ENCODE data around the gene HSPG2.

Gene HSPG2

GRCh38 chr1:21839337-21840037 is 97.6 kb downstream of the HSPG2 start:
- H3K36me3 ChIP-seq (ENCODE audit: control insufficient read depth, insufficient read depth, low read length), result no peaks in the 10 kb centered on the region

GRCh38 chr1:21838359-21839157 is 98.6 kb downstream of the HSPG2 start:
- H3K9me3 ChIP-seq (ENCODE audit: control insufficient read depth, low read length), result no peaks in the 10 kb centered on the region
- H3K27me3 ChIP-seq (ENCODE audit: control insufficient read depth, insufficient read depth, low read length), result no peaks in the 10 kb centered on the region
- TF ChIP-seq CTCF (IDR thresholded peaks at IDR 0.05), result no peak
- no peak overlapping the region for H2AFZ ChIP-seq
- no peak overlapping the region for H3K9ac ChIP-seq
- H3K4me3 ChIP-seq (ENCODE audit: low read depth, low read length), result no peak overlapping the region
- H3K27ac ChIP-seq, result no peak overlapping the region
- H3K36me3 ChIP-seq (ENCODE audit: control insufficient read depth, insufficient read depth, low read length), result no peaks in the 10 kb centered on the region
- H3K4me2 ChIP-seq (ENCODE audit: low read length), result no peak overlapping the region
- no peaks in the 10 kb centered on the region for H3K79me2 ChIP-seq
- H3K4me1 ChIP-seq, result no peaks in the 10 kb centered on the region

More at GRCh38 chr1:21839337-21840037, 97.6 kb downstream of the HSPG2 start:
- TF ChIP-seq CTCF (IDR thresholded peaks at IDR 0.05), result no peak
- H3K27me3 ChIP-seq (ENCODE audit: control insufficient read depth, insufficient read depth, low read length), result no peaks in the 10 kb centered on the region
- no peaks in the 10 kb centered on the region for H3K9me3 ChIP-seq (ENCODE audit: control insufficient read depth, low read length)
- H3K4me2 ChIP-seq (ENCODE audit: low read length), result no peak overlapping the region
- no peak overlapping the region for H3K27ac ChIP-seq
- no peaks in the 10 kb centered on the region for H3K79me2 ChIP-seq
- no peak overlapping the region for H2AFZ ChIP-seq
- no peak overlapping the region for H3K4me3 ChIP-seq (ENCODE audit: low read depth, low read length)
- H3K4me1 ChIP-seq, result no peaks in the 10 kb centered on the region
- no peak overlapping the region for H3K9ac ChIP-seq

GRCh38 chr1:21837476-21837875 is 99.6 kb downstream of the HSPG2 start:
- Histone ChIP-seq H3K4me2 (ENCODE audit: low read length) (no peak overlapping the region), H3K27me3 (ENCODE audit: control insufficient read depth, insufficient read depth, low read length) (no peaks in the 10 kb centered on the region), H3K4me3 (ENCODE audit: low read depth, low read length) (no peak overlapping the region), H3K9me3 (ENCODE audit: control insufficient read depth, low read length) (no peaks in the 10 kb centered on the region), H3K79me2 (no peaks in the 10 kb centered on the region), H3K27ac (no peak overlapping the region), H3K4me1 (no peaks in the 10 kb centered on the region), H3K36me3 (ENCODE audit: control insufficient read depth, insufficient read depth, low read length) (no peaks in the 10 kb centered on the region), H2AFZ (no peak overlapping the region), H3K9ac (no peak overlapping the region)
- no peak for TF ChIP-seq CTCF (IDR thresholded peaks at IDR 0.05)

GRCh38 chr1:21836729-21837128 is 100.4 kb downstream of the HSPG2 start:
- H3K9me3 ChIP-seq (ENCODE audit: control insufficient read depth, low read length), result no peaks in the 10 kb centered on the region
- no peak overlapping the region for H2AFZ ChIP-seq
- H3K9ac ChIP-seq, result no peak overlapping the region
- H3K27ac ChIP-seq, result no peak overlapping the region
- no peak overlapping the region for H3K4me2 ChIP-seq (ENCODE audit: low read length)
- H3K27me3 ChIP-seq (ENCODE audit: control insufficient read depth, insufficient read depth, low read length), result no peaks in the 10 kb centered on the region
- no peaks in the 10 kb centered on the region for H3K79me2 ChIP-seq
- no peak overlapping the region for H3K4me3 ChIP-seq (ENCODE audit: low read depth, low read length)
- H3K4me1 ChIP-seq, result no peaks in the 10 kb centered on the region
- no peaks in the 10 kb centered on the region for H3K36me3 ChIP-seq (ENCODE audit: control insufficient read depth, insufficient read depth, low read length)
- no peak for TF ChIP-seq CTCF (IDR thresholded peaks at IDR 0.05)
